ENCODE results near the gene ASB11.

The ASB11 gene

GRCh38 chrX:15322072-15322471, 6.6 kb upstream of the ASB11 start:
- Histone ChIP-seq H2BK120ac (ENCODE audit: low read depth, low read length) (no peak overlapping the region), H4K8ac (ENCODE audit: low read depth, low read length) (no peak overlapping the region), H3K27me3 (ENCODE audit: control insufficient read depth in 3 of 3, insufficient read depth in 3 of 3, low read depth in 1 of 3, low read length in 3 of 3) (peaks cover 0 to 23% (median 0%) of the 10 kb centered on the region in 3 experiments), H3K9ac (ENCODE audit: low read depth, low read length, poor library complexity) (no peak overlapping the region), H2BK12ac (ENCODE audit: low read length) (no peak overlapping the region), H3K18ac (ENCODE audit: low read length) (no peak overlapping the region), H2AFZ (ENCODE audit: low read length) (no peak overlapping the region), H3K23ac (ENCODE audit: low read depth, low read length, poor library complexity) (no peak overlapping the region), H3K4me3 (ENCODE audit: low read length in 2 of 2) (no peak overlapping the region), H2BK15ac (ENCODE audit: low read length) (no peak overlapping the region), H3K4me1 (ENCODE audit: control insufficient read depth in 2 of 2, insufficient read depth in 1 of 2, low read depth in 1 of 2, low read length in 2 of 2) (no peaks in the 10 kb centered on the region), H3K4ac (ENCODE audit: low read length) (no peak overlapping the region), H3K14ac (ENCODE audit: low read length) (no peak overlapping the region), H2BK5ac (ENCODE audit: low read length) (no peak overlapping the region), H3K79me1 (ENCODE audit: low read depth, low read length) (no peaks in the 10 kb centered on the region), H3K4me2 (ENCODE audit: insufficient read depth, low read length, poor library complexity, severe bottlenecking) (no peak overlapping the region), H2AK5ac (ENCODE audit: low read depth, low read length) (no peak overlapping the region), H3K27ac (replicated peaks; ENCODE audit: low read length) (no peak overlapping the region), H3K36me3 (replicated peaks in 1 of 2; ENCODE audit: control insufficient read depth in 2 of 2, insufficient read depth in 2 of 2, low read length in 2 of 2) (peaks cover 3 to 61% of the 10 kb centered on the region in 2 donors), H3K9me3 (replicated peaks in 1 of 2; ENCODE audit: control insufficient read depth in 2 of 2, insufficient read depth in 1 of 2, low read depth in 1 of 2, low read length in 2 of 2) (no peaks in the 10 kb centered on the region), H4K91ac (ENCODE audit: low read depth, low read length, poor library complexity) (no peak overlapping the region)
- no CpG with 5 or more reads among the region's 3 CpGs for WGBS, 2 donors (ENCODE audit: extremely low coverage in 2 of 2, insufficient read length in 2 of 2, insufficient replicate concordance in 1 of 2)
- no peak for DNase-seq (ENCODE audit: low spot score)

GRCh38 chrX:15321447-15321846, 6.0 kb upstream of the ASB11 start:
- Histone ChIP-seq H3K27me3 (ENCODE audit: control insufficient read depth in 3 of 3, insufficient read depth in 3 of 3, low read depth in 1 of 3, low read length in 3 of 3) (peaks cover 0 to 21% (median 0%) of the 10 kb centered on the region in 3 experiments), H3K9me3 (replicated peaks in 1 of 2; ENCODE audit: control insufficient read depth in 2 of 2, insufficient read depth in 1 of 2, low read depth in 1 of 2, low read length in 2 of 2) (no peaks in the 10 kb centered on the region), H2AK5ac (ENCODE audit: low read depth, low read length) (no peak overlapping the region), H3K9ac (ENCODE audit: low read depth, low read length, poor library complexity) (no peak overlapping the region), H4K91ac (ENCODE audit: low read depth, low read length, poor library complexity) (no peak overlapping the region), H3K4ac (ENCODE audit: low read length) (no peak overlapping the region), H3K4me3 (ENCODE audit: low read length in 2 of 2) (no peak overlapping the region), H3K23ac (ENCODE audit: low read depth, low read length, poor library complexity) (no peak overlapping the region), H3K4me1 (ENCODE audit: control insufficient read depth in 2 of 2, insufficient read depth in 1 of 2, low read depth in 1 of 2, low read length in 2 of 2) (no peaks in the 10 kb centered on the region), H3K27ac (replicated peaks; ENCODE audit: low read length) (no peak overlapping the region), H2BK120ac (ENCODE audit: low read depth, low read length) (no peak overlapping the region), H3K18ac (ENCODE audit: low read length) (no peak overlapping the region), H3K36me3 (replicated peaks in 1 of 2; ENCODE audit: control insufficient read depth in 2 of 2, insufficient read depth in 2 of 2, low read length in 2 of 2) (peaks cover 3 to 60% of the 10 kb centered on the region in 2 donors), H2BK12ac (ENCODE audit: low read length) (no peak overlapping the region), H3K4me2 (ENCODE audit: insufficient read depth, low read length, poor library complexity, severe bottlenecking) (no peak overlapping the region), H2AFZ (ENCODE audit: low read length) (no peak overlapping the region), H2BK5ac (ENCODE audit: low read length) (no peak overlapping the region), H3K14ac (ENCODE audit: low read length) (no peak overlapping the region), H2BK15ac (ENCODE audit: low read length) (no peak overlapping the region), H3K79me1 (ENCODE audit: low read depth, low read length) (no peaks in the 10 kb centered on the region), H4K8ac (ENCODE audit: low read depth, low read length) (no peak overlapping the region)
- no CpG with 5 or more reads among the region's 4 CpGs for WGBS, 2 donors (ENCODE audit: extremely low coverage in 2 of 2, insufficient read length in 2 of 2, insufficient replicate concordance in 1 of 2)
- no peak for DNase-seq (ENCODE audit: low spot score)

GRCh38 chrX:15320297-15320696, 4.9 kb upstream of the ASB11 start:
- H3K18ac ChIP-seq (ENCODE audit: low read length) = no peak overlapping the region
- WGBS, 2 donors (ENCODE audit: extremely low coverage in 2 of 2, insufficient read length in 2 of 2, insufficient replicate concordance in 1 of 2) = no CpG with 5 or more reads among the region's 4 CpGs
- no peak overlapping the region for H2AFZ ChIP-seq (ENCODE audit: low read length)
- H3K27me3 ChIP-seq (ENCODE audit: control insufficient read depth in 3 of 3, insufficient read depth in 3 of 3, low read depth in 1 of 3, low read length in 3 of 3) = peaks cover 0 to 13% (median 0%) of the 10 kb centered on the region in 3 experiments
- no peak overlapping the region for H4K8ac ChIP-seq (ENCODE audit: low read depth, low read length)
- no peak overlapping the region for H4K91ac ChIP-seq (ENCODE audit: low read depth, low read length, poor library complexity)
- no peak overlapping the region for H2BK120ac ChIP-seq (ENCODE audit: low read depth, low read length)
- H3K14ac ChIP-seq (ENCODE audit: low read length) = no peak overlapping the region
- no peaks in the 10 kb centered on the region for H3K9me3 ChIP-seq (replicated peaks in 1 of 2; ENCODE audit: control insufficient read depth in 2 of 2, insufficient read depth in 1 of 2, low read depth in 1 of 2, low read length in 2 of 2)
- no peaks in the 10 kb centered on the region for H3K79me1 ChIP-seq (ENCODE audit: low read depth, low read length)
- no peak for DNase-seq (ENCODE audit: low spot score)
- peaks cover 3 to 50% of the 10 kb centered on the region in 2 donors for H3K36me3 ChIP-seq (replicated peaks in 1 of 2; ENCODE audit: control insufficient read depth in 2 of 2, insufficient read depth in 2 of 2, low read length in 2 of 2)
- no peak overlapping the region for H3K4ac ChIP-seq (ENCODE audit: low read length)
- H3K23ac ChIP-seq (ENCODE audit: low read depth, low read length, poor library complexity) = no peak overlapping the region
- H2AK5ac ChIP-seq (ENCODE audit: low read depth, low read length) = no peak overlapping the region
- H2BK5ac ChIP-seq (ENCODE audit: low read length) = no peak overlapping the region
- H3K4me3 ChIP-seq (ENCODE audit: low read length in 2 of 2) = no peak overlapping the region
- no peak overlapping the region for H2BK15ac ChIP-seq (ENCODE audit: low read length)
- H2BK12ac ChIP-seq (ENCODE audit: low read length) = no peak overlapping the region
- no peaks in the 10 kb centered on the region for H3K4me1 ChIP-seq (ENCODE audit: control insufficient read depth in 2 of 2, insufficient read depth in 1 of 2, low read depth in 1 of 2, low read length in 2 of 2)
- no peak overlapping the region for H3K9ac ChIP-seq (ENCODE audit: low read depth, low read length, poor library complexity)
- no peak overlapping the region for H3K27ac ChIP-seq (replicated peaks; ENCODE audit: low read length)
- H3K4me2 ChIP-seq (ENCODE audit: insufficient read depth, low read length, poor library complexity, severe bottlenecking) = no peak overlapping the region

GRCh38 chrX:15319075-15319474, 3.6 kb upstream of the ASB11 start:
- no peak overlapping the region for H3K23ac ChIP-seq (ENCODE audit: low read depth, low read length, poor library complexity)
- no peak overlapping the region for H4K91ac ChIP-seq (ENCODE audit: low read depth, low read length, poor library complexity)
- H2AK5ac ChIP-seq (ENCODE audit: low read depth, low read length) = no peak overlapping the region
- no peak overlapping the region for H2BK12ac ChIP-seq (ENCODE audit: low read length)
- H3K9me3 ChIP-seq (replicated peaks in 1 of 2; ENCODE audit: control insufficient read depth in 2 of 2, insufficient read depth in 1 of 2, low read depth in 1 of 2, low read length in 2 of 2) = no peaks in the 10 kb centered on the region
- no peak overlapping the region for H3K9ac ChIP-seq (ENCODE audit: low read depth, low read length, poor library complexity)
- H3K18ac ChIP-seq (ENCODE audit: low read length) = no peak overlapping the region
- H2AFZ ChIP-seq (ENCODE audit: low read length) = no peak overlapping the region
- no peak overlapping the region for H3K4me3 ChIP-seq (ENCODE audit: low read length in 2 of 2)
- H2BK15ac ChIP-seq (ENCODE audit: low read length) = no peak overlapping the region
- WGBS, 2 donors (ENCODE audit: extremely low coverage in 2 of 2, insufficient read length in 2 of 2, insufficient replicate concordance in 1 of 2) = no CpG with 5 or more reads among the region's 4 CpGs
- no peak overlapping the region for H3K14ac ChIP-seq (ENCODE audit: low read length)
- H3K36me3 ChIP-seq (replicated peaks in 1 of 2; ENCODE audit: control insufficient read depth in 2 of 2, insufficient read depth in 2 of 2, low read length in 2 of 2) = peaks cover 3 to 41% of the 10 kb centered on the region in 2 donors
- H3K4me1 ChIP-seq (ENCODE audit: control insufficient read depth in 2 of 2, insufficient read depth in 1 of 2, low read depth in 1 of 2, low read length in 2 of 2) = no peaks in the 10 kb centered on the region
- H3K79me1 ChIP-seq (ENCODE audit: low read depth, low read length) = no peaks in the 10 kb centered on the region
- H2BK120ac ChIP-seq (ENCODE audit: low read depth, low read length) = no peak overlapping the region
- H2BK5ac ChIP-seq (ENCODE audit: low read length) = no peak overlapping the region
- no peak overlapping the region for H3K4ac ChIP-seq (ENCODE audit: low read length)
- H4K8ac ChIP-seq (ENCODE audit: low read depth, low read length) = no peak overlapping the region
- no peak for DNase-seq (ENCODE audit: low spot score)
- H3K4me2 ChIP-seq (ENCODE audit: insufficient read depth, low read length, poor library complexity, severe bottlenecking) = no peak overlapping the region
- no peak overlapping the region for H3K27ac ChIP-seq (replicated peaks; ENCODE audit: low read length)
- peaks cover 0 to 15% (median 0%) of the 10 kb centered on the region in 3 experiments for H3K27me3 ChIP-seq (ENCODE audit: control insufficient read depth in 3 of 3, insufficient read depth in 3 of 3, low read depth in 1 of 3, low read length in 3 of 3)

Measured in neuronal stem cell (in vitro differentiated cells).